Left lobe of liver (tissue), 2 donors: ENCODE measurements around the gene EHD3. TPM values are rescaled to one million over a fixed set of nuclear protein-coding genes. Genes with fewer than 3 reads are reported as not detected.

Experiments used
- ATAC-seq: fragments of 200-7000 bp; cut with Tn5 transposase; one replicate; pipeline ENCODE4 v1.9.1; 2020; ENCODE audit warnings: mild to moderate bottlenecking, moderate library complexity
- DNase-seq: peaks from one replicate; pipeline ENCODE4 v3.0.0-alpha.2; 2020; ENCODE audit warnings: low spot score
- total RNA-seq: library from RNA; stranded (reverse); gene quantifications from one replicate; pipeline ENCODE4 v1.2.1, GENCODE V29; 2021
- donor health status: DM: no; HTN: no; CAD: no; lungs with moderate emphysema.
- donor health status: DM: no; HTN: yes; CAD: no.

The EHD3 gene
- total RNA-seq, 1 donor from 2014 or later = 10.6 TPM

DNA sequence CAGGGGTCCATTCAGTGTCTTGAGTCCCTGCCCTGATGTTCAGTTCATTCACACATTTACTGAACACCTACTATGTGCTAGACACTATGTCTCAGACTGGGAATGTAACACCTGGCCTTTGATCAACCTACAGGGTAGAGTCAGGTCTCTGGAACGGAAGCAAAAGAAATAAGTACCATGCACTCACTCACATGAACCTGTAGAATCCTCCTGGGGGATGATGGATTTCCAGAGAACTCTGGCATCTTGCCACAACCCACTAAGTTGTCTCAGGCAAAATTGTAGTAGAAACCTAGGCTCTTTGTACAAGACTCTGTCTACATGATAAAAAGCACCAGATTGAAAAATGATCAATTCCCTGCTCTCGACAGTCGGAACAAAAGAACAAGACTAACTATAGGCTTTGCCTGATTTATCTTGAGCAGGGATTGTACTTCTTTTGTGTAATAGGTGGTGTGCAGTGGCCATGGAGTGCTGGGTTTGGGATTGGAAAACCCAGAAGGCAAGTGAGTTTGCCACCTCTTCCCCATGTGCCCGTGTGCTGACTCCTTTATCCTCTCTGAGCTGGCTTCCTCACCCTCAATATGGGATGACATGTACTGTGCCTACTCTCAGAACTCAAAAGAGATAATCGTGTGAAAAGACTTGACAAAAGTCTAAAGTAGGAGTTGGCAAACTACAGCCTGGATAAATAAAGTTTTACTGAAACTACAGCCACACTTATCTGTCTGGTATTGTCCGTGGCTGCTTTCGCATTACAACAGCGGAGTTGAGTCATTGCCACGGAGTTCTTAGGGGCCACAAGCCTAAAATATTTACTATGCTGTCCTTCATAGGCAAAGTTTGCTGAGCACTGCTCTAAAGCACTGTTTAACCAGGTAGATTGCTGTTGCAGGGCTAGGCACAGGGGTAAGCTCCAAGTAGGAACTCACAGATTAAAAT lies 21.0 kb upstream of the EHD3 start:
- no peak for ATAC-seq
- DNase-seq = no peak

DNA sequence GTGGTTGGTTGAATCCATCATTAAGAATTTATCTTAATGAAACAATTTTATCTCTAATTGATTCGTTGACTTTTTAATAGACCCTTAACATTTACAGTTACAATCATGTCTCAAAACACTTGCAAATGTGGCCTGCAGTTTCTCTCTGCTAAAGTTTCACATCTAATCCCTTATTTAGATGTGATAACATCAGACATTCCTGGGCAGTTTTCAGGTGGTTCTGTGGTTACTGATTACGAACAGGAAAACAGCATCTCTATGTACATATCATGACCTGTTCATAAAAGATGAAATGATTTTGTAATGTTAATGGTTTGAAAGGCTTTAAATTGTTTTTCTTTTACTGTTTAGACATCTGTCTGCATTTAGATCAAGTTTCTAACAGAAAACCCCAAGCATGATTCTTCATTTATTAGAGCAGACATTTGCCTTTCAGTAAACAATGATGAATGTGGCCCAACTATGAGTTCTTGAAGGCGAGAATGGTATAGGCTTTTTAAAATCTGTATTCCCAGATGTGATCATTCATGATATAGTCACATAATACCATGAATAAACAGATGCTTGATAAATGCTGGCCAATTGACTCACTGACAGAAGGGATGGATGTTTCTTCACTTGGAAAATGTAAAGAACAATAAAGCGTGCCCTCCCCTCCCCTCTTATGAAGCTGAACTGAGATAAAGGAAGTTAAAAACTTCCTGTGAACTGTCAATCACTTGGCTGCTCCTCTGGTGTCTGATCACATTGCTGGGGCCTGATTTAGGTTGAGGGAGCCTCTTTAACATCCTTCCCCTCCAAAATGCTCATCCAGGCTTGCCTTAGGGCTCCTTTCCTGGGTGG lies 20.1 kb upstream of the EHD3 start:
- DNase-seq (no peak), ATAC-seq (no peak)

DNA sequence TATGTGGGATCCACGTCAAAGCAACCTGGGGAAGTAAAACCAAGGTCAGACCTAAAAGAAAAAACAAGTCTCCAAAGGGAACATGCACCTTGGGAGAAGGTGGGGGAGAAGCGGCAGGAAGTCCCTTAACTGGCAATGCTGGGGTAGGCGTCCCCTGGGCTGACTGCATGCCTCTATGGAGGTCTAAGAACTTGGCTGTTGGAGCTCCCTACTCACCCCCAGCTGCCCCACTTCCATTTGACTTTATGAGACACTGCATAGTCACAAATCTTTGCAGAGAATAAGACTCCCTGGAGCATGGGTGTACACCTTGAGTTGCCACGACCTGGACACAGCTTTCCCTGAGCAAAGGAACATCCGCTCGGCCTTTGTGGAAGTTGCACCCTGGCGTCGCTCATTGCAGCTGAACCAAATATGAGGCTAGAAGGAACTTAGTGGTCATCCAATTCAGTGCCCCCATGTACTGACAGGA lies 19.5 kb upstream of the EHD3 start:
- ATAC-seq (no peak), DNase-seq (no peak)

DNA sequence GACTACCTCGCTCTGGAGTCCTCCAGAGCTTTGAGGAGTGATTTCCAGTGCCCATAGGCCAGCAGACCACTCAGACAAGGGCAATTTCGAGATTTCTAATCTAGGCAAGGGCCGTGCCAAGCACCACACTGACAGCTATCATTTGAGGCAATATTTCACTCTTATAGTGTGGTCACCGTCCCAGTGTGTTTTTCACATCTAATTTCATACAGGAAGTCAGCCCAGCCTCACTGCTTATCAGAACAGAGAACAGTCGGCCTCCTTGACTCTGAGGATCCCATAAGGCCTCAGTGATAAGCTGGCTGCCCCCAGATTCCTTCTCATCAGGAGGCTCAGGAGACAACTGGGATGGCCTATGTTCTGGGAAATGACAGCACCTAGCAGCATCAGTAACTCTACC lies 17.2 kb upstream of the EHD3 start:
- DNase-seq (no peak), ATAC-seq (no peak)

DNA sequence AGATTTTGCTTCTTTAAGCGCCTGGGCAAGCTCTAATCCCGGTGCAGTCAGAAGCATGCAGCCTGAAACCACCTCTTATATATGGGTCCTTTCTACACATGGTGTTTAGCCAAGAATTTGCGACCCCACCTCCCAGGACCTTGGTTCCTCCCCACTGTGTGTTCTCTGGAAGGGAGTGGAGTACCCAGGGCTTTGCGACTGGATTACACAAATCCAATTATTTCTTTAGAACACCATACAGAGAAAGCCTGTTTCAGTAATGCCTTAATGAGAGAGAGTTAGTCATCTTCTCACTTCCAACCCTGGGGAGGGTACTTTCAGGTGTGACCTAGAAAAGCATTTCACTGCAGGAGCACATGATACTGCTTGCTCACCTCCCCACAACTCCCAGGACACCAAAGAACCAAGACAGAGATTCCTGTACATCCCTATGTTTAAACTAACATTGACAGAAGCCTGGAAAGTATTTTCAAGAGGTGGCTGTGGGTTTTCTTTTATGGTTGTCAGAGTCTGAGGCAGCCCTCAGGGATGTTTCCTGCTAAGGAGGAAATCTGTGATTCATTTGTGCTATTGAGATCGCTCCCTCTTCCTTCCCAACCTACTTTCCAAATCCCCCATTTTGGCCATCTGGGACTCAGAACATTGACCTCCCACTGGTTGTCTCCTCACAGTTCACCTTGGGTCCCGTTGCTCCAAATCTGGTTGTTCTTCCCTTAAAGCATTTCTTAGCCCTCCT lies 16.3 kb upstream of the EHD3 start, which contains the start of gene CAPN14:
Gene CAPN14 (minus strand): TSS at position 51 of the 736 bp plus-strand sequence. CDS start 12,068 bp downstream, outside the sequence.
- ATAC-seq = no peak
- DNase-seq = no peak

DNA sequence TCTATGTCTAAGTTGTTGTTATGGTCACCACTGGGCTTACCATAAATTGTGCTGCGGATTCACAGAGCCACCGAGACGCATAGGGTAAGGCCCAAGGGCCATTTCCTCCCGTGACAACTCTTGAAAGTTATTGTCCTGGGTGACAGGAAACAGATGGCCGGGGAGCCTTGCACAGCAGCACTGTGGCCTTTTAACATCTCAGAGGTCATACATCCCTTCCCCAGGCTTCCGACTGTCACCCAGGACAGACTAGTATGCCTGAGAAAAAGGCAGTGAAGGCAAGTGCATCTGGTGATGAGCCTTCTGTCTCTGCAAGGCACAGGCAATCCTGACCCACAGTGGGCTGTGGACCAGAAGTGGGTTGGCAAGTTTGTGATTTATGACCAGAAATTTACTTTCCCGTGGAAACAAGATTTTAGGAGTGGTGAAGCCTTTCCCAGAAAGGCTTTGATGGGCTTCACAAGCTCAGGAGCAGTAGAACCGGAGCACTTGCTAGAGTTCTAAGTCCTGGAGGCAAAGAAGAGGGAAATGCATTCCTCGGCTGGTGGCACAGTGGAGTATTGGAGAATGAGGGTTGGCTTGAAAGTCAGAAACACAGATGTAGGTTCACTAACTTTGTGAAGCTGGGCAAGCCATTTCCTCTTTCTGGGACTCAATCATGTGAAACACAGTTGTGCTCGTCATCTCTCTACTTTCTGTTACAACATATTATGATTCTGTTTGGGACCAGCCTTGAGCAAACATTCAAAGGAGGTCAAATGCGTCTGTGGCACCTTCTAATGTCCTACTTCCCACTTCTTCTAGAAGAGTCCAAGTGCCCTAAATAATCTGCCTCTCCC lies 14.6 kb upstream of the EHD3 start:
- DNase-seq (peak; percentile 5), ATAC-seq (peak; percentile 33)

DNA sequence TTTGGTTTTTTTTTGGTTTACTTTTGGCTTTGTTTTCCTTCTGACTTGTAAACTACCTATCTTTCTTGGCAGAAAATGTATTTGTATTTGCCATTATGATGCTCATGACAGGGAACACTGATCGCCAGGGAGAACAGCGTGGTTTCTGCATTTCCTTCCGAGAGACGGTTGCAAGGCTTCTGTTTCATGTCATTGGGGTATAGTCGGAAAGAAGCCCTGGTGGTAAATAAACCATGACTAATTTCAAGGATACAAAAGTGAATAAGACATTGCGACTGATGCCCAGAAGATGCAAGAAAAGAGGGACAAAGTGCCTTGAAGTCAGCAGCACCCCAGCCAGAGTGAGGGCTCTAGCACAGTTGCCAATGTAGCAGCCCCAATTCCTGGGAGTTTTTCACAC lies 12.4 kb upstream of the EHD3 start:
- DNase-seq (peak; percentile 0), ATAC-seq (no peak)

DNA sequence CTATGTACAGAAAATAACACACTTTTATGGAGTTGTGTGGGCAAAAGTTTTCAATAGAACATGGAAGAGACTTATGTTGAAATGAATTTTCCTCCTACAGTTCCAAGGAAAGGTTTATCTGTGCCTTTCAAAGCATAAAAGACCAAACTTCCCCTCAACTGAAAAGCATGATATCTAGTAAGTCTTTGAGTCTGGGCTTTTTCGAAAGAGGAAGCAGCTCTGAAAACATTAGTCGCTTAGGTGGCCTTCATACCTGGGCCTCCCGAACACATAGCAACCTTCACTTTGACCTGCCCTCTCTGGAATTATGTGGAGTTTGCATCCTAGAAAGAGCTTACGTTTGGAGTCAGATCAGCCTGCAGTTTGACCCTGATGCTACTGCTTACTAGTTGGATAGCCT lies 11.9 kb upstream of the EHD3 start:
- ATAC-seq (no peak), DNase-seq (no peak)

DNA sequence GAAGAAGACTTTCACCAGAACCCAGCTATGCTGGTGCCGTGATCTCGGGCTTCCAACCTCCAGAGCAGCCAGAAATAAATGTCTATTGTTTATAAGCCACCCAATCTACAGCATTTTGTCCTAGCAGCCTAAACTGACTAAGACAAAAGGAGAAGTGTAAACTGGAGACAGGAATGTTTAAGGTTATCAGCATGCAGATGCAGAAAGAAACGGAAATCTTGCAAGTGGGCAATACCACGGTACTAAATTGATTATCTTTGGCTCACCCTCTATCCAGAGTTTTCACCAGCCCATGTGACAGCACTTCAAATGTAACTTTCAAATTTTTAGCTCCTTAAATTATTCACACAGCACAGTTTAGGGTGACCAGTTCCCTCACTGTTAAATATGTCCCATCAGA lies 10.9 kb upstream of the EHD3 start:
- DNase-seq (peak; percentile 6), ATAC-seq (no peak)

DNA sequence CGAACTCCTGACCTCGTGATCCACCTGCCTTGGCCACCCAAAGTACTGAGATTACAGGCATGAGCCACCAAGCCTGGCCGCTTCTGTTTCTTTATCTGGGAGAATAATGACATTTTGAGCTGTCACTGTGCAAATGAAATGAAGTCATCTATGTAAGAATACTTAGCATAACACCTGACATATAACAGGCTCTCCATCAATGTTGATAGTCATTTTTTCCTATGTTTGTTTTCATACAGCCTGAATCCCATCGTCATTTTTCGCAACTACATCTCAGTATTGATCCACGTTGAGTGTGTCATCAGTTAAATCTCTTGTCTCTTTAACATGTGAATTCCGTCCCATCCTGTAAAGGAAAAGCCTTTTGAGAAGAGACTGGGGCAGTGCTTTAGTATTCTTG lies 10.2 kb upstream of the EHD3 start:
- DNase-seq = peak; percentile 6
- ATAC-seq = no peak

DNA sequence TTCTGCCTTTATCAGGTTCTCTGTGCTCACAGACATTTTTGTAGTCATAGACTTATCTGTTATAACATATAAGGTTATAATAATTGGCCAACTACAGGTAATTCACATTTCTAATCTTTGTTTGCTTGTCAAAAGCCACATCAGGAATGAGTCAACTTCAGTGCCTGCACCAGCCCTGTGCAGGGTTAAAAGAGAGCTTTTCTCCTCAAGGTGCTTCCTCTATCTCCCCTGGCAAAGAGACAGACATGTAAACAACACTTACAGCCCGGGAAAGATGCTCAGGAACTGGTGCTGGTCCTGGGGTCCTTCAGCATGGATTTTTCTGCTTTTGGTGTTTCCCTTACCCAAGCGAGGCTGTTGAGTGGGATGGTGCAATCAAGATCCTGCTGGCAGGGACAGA lies 7.7 kb upstream of the EHD3 start:
- no peak for DNase-seq
- no peak for ATAC-seq

DNA sequence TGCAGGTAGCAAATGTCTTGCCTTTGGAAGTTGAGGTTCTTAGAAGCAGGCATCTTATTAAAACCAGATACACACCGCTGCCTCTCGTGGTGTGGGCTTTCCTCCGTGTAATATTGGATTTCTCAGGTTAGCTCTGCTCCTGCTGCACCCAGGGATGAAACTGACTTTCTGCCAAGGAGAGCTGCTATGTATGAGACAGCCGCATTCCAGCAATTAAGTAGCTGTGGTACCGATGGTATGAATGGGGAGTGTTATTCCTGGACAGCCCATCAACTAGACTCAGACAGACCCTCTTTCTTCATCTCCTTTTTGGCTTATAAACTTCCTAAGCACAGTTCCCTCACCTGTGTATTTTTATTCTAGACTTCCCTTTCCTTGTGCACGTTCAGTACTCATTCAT lies 6.8 kb upstream of the EHD3 start:
- no peak for ATAC-seq
- DNase-seq = peak; percentile 5

DNA sequence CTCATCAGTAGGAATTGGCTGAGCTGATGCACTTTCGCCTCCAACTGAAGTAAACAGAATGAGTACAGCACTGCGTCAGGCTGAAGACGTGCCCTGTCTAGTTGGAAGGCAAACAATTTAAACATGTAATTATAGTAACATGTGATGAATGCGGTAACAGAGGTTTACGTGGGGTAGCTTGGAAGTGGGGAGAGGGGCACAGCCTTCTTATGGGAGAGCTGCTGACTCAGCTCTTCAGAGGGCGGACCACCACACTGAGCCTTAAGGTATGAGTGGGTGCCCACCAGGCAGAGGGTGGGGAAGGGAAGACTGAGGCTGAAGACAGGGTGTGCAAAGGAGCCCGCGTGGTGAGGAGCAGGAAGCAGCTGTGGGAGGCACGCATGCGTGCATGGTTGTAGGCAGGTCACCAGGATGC lies 6.2 kb upstream of the EHD3 start:
- no peak for ATAC-seq
- peak; percentile 32 for DNase-seq

DNA sequence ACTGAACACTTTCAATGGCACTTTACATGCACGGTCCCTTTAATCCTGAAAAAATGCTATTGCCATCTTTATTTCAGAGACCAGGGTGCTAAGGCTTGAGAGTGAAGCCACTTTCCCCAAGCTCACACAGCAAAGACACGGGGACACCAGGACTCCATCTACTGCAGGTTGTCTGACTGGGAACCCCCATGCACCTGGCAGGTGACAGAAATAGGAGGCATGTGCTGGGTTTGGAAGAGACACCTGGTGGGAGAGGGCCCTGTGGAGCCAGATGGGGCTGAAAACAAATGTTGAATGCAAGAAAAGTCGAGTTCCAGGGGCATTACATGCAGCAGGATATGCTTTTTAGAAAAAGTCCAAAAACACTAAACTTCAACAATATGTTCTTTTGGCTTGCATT lies 5.2 kb upstream of the EHD3 start:
- DNase-seq = peak; percentile 15

DNA sequence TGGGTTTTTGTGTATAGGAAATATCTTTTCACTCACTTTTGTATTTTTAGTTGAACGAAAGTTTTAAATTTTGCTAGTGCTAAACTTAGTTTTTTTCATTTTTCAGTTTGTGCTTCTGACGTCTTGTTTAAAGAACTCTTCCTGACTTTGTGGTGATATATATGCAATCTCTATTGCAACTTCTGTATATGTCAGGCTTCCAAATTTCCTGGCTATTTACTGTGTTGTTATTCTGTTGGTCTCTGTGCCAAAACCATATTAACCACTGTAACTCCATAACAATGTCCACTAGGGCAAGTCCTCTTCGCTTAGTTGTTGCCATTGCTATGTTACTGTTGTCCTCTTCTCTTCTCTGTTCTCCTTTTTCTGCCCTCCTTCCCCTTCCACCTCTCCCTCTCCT lies 3.2 kb upstream of the EHD3 start:
- DNase-seq = no peak
- no peak for ATAC-seq

More for the DNA sequence above, 5.2 kb upstream of the EHD3 start:
- ATAC-seq = no peak

DNA sequence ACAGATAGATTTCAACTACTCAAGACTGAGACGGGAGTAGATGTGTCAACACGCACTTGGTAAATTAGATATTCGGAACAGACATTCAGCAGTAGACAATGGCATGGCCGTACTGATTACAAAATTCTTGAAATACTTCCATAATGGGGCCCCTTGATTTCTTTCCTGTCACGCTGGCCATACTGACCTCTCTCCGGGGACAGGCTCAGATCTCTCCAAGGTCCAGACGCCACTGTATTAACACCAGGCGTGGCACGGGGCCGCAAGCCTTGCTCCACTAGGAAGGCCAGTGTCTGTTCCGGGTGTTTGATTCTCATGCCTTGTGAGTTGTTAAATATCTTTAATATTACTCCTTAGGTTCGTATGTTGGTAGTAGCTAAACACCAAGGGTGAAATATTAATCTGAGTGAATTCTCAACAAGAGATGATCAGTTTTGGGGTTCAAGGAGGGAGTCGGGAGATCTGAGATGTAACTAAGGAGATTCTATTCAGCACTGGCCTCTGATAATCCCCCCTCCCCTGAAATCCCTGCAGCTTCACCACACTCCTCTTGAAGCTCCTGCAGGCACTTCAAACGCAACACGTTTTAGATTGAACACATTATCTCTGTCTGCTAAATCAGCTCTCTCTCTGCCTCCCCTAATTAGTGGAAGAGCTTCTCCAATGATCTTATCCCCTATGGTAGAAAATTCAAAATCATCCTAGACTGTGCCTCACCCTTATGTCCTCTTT lies 2.2 kb upstream of the EHD3 start:
- no peak for DNase-seq
- no peak for ATAC-seq

DNA sequence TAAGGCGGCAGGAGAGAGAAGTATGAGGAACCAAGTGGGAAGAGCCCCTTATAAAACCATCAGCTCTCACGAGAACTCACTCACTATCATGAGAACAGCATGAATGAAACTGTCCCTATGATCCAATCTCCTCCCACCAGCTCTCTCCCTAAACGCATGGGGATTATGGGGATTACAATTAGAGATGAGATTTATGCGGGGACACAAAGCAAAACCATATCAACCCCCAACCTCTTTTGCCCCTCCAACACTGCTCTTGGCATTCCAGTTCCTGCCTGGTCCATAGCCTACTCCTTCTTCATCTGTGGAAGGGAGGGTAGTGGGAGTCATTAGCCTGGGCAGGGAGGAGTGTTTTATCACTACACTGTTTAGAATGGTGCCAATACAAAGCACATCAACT lies 1.4 kb upstream of the EHD3 start:
- no peak for DNase-seq
- ATAC-seq = no peak

DNA sequence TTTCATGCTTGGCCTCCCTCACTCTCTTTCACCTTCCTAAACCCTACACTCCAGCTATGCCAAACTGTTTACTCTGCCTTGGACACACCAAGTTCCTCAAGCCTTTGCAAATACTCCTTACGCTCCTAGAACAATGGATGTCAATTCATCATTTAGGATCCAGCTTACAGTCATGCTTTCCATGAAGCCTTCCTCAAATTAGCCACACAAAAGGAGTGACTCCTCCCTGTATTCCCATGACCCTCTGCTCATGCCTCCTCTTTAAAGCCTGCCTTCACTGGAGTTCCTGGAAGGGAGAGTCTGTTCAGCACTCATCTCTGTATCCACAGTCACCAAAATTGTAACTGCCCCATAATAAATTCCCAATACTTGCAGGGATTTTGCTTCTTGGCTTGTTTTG lies 721 bp upstream of the EHD3 start:
- DNase-seq (no peak), ATAC-seq (no peak)
